Activated T-cell treated with anti-CD3 and anti-CD28 coated beads, Interleukin-2, amount 50 U/mL, for 72 hours (primary cell): Measurements from ENCODE around the gene CARD11. TPM values are rescaled to one million over a fixed set of nuclear protein-coding genes. Genes with fewer than 3 reads are reported as not detected.
A peak's percentile ranks its signal among the peaks of the same experiment; 100 is the strongest.

Experiments used
- ATAC-seq, 2 donors: fragments of 150-1000 bp; cut with Tn5 transposase; replicated peaks in 1 of 2; 2 replicates each; pipeline ENCODE4 v1.10.0; 2021; ENCODE audit warnings: moderate library complexity in 2 of 2, mild to moderate bottlenecking in 1 of 2
- DNase-seq, 2 donors: peaks; one replicate each; pipeline ENCODE4 v3.0.0; 2021 to 2022; ENCODE audit warnings: mixed read lengths in 1 of 2
- H3K27ac Mint-ChIP-seq: one replicate; pipeline ENCODE4 v1.8.0; 2022; ENCODE audit warnings: mild to moderate bottlenecking, moderate library complexity, mixed read lengths
- H3K27me3 Mint-ChIP-seq: one replicate; pipeline ENCODE4 v1.8.0; 2022; ENCODE audit warnings: low read depth, mixed read lengths
- H3K36me3 Mint-ChIP-seq, 2 donors: one replicate each; pipeline ENCODE4 v1.8.0; 2022; ENCODE audit warnings: mixed read lengths in 2 of 2, mild to moderate bottlenecking in 1 of 2; ENCODE audit not compliant: insufficient read depth in 2 of 2
- H3K4me1 Mint-ChIP-seq: one replicate; pipeline ENCODE4 v1.8.0; 2022; ENCODE audit warnings: low read depth, mixed read lengths
- H3K4me3 Mint-ChIP-seq, 2 donors: one replicate each; pipeline ENCODE4 v1.8.0; 2022; ENCODE audit warnings: mild to moderate bottlenecking in 2 of 2, mixed read lengths in 2 of 2, moderate library complexity in 2 of 2
- H3K9me3 Mint-ChIP-seq, 2 donors: one replicate each; pipeline ENCODE4 v1.8.0; 2022; ENCODE audit warnings: mixed read lengths in 2 of 2
- total RNA-seq, 2 donors: library from RNA; stranded (reverse); gene quantifications; one replicate each; pipeline ENCODE4 v1.2.3, GENCODE V29; 2022

Gene CARD11
- total RNA-seq, 2 donors from 2014 or later: 101 to 114 TPM

DNA sequence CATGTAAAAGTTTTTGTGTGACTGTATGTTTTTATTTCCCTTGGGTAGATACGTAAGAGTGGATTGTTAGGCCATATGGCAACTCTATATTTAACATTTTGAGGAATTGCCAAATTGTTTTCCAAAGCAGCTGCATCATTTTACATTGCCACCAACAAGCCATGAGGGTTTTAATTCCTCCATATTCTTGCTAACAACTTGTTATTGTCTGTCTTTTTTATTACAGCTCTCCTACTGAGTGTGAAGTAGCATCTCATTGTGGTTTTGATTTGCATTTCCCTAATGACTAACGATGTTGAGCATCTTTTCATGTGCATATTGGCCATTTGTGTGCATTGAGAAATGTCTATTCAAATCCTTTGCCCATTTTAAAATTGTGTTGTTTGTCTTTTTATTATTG is 94.9 kb downstream of the CARD11 start:
- Mint-ChIP-seq H3K27me3 (no peaks in the 10 kb centered on the region), H3K27ac (peak overlapping the region; percentile 62), H3K36me3 (peaks cover 22 to 57% of the 10 kb centered on the region in 2 donors), H3K9me3 (peaks cover 3 to 8% of the 10 kb centered on the region in 2 donors), H3K4me1 (peaks cover 36% of the 10 kb centered on the region), H3K4me3 (no peak overlapping the region)
- DNase-seq (no peak), ATAC-seq (no peak)

- H3K27me3 Mint-ChIP-seq: no peaks in the 10 kb centered on the region
- peaks cover 28% of the 10 kb centered on the region for H3K4me1 Mint-ChIP-seq
- H3K4me3 Mint-ChIP-seq: no peak overlapping the region
- peaks cover 3 to 8% of the 10 kb centered on the region in 2 donors for H3K9me3 Mint-ChIP-seq
- no peak overlapping the region for H3K27ac Mint-ChIP-seq
- DNase-seq (no peak), ATAC-seq (no peak)
- peaks cover 26 to 53% of the 10 kb centered on the region in 2 donors for H3K36me3 Mint-ChIP-seq
These were observed 96.4 kb downstream of the CARD11 start for GRCh38 chr7:2947058-2947780.

DNA sequence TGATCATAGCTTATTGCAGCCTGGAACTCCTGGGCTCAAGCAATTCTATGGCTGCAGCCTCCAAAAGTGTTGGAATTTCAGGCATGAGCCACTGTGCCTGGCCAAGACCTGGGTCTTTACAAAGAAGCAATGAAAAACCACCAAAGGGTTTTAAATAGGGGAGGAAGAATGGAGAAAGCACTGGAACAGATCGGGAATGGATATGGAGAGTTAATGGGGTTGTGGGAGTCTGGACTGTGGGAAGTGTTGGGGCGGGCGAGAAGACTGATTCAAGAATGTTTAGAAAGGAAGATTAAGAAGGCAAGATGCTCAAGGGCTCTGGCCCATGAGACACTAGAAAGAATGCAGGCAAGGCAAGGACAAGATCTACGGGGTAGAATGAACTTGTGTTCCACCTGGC is 98.5 kb downstream of the CARD11 start:
- no peak for ATAC-seq
- Mint-ChIP-seq H3K27me3 (no peaks in the 10 kb centered on the region), H3K36me3 (peaks cover 20 to 38% of the 10 kb centered on the region in 2 donors), H3K4me1 (peaks cover 7% of the 10 kb centered on the region), H3K9me3 (no peaks in the 10 kb centered on the region), H3K27ac (no peak overlapping the region), H3K4me3 (no peak overlapping the region)
- DNase-seq: no peak

DNA sequence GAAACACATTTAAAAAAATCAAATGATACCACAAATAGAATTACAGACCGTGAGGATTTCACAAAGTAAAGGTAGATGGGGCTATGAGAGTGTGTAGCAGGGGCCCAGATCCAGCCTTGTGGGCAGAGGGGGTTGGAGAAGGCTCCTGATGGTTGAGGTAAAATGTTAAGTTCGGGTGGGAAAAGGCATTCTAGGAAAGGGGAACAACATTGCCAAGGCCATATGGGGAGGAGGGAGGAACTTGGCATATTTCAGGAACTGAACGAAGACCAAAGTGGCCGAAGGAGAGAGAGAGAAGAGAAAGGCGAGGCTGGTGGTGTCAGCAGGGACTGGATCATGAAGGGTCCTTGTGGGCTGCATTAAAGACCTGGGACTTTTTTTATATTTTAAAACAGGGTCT is 98.9 kb downstream of the CARD11 start:
- ATAC-seq (no peak), DNase-seq (no peak)
- Mint-ChIP-seq H3K4me1 (peaks cover 6% of the 10 kb centered on the region), H3K9me3 (no peaks in the 10 kb centered on the region), H3K36me3 (peaks cover 20 to 36% of the 10 kb centered on the region in 2 donors), H3K27ac (no peak overlapping the region), H3K27me3 (no peaks in the 10 kb centered on the region), H3K4me3 (no peak overlapping the region)

- DNase-seq (no peak), ATAC-seq (no peak)
- Mint-ChIP-seq H3K9me3 (no peaks in the 10 kb centered on the region), H3K27ac (no peak overlapping the region), H3K36me3 (peaks cover 22 to 32% of the 10 kb centered on the region in 2 donors), H3K4me1 (peaks cover 8% of the 10 kb centered on the region), H3K4me3 (no peak overlapping the region), H3K27me3 (no peaks in the 10 kb centered on the region)
These were observed 99.6 kb downstream of the CARD11 start for GRCh38 chr7:2943851-2944601.

- H3K4me1 Mint-ChIP-seq: peaks cover 5% of the 10 kb centered on the region
- H3K4me3 Mint-ChIP-seq: no peak overlapping the region
- DNase-seq (no peak), ATAC-seq (no peak)
- peaks cover 20 to 34% of the 10 kb centered on the region in 2 donors for H3K36me3 Mint-ChIP-seq
- H3K9me3 Mint-ChIP-seq: no peaks in the 10 kb centered on the region
- no peak overlapping the region for H3K27ac Mint-ChIP-seq
- no peaks in the 10 kb centered on the region for H3K27me3 Mint-ChIP-seq
These were observed 102.3 kb downstream of the CARD11 start for GRCh38 chr7:2941216-2941859.

DNA sequence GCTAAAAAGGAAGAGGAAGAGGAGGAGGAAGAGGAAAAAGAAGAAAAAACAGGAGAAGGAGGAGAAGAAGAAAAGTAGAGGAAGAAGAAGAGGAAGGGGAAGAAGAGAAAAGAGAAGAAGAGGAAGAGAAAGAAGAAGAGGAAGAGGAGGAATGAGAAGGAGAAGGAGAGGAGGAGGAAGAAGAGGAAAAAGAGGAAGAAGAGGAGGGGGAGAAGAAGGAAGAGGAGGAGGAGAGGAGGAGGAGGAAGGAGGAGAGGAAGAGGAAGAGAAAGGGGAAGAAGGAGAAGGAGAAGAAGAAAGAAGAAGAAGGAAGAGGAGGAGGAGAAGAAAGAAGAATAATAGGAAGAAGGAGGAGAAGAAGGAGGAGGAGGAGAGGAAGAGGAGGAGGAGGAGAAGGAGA is 103.2 kb downstream of the CARD11 start:
- Mint-ChIP-seq H3K27me3 (no peaks in the 10 kb centered on the region), H3K4me3 (no peak overlapping the region), H3K27ac (peak overlapping the region; percentile 3), H3K4me1 (peaks cover 5% of the 10 kb centered on the region), H3K9me3 (no peaks in the 10 kb centered on the region), H3K36me3 (peaks cover 18 to 34% of the 10 kb centered on the region in 2 donors)
- DNase-seq: no peak
- ATAC-seq: no peak

DNA sequence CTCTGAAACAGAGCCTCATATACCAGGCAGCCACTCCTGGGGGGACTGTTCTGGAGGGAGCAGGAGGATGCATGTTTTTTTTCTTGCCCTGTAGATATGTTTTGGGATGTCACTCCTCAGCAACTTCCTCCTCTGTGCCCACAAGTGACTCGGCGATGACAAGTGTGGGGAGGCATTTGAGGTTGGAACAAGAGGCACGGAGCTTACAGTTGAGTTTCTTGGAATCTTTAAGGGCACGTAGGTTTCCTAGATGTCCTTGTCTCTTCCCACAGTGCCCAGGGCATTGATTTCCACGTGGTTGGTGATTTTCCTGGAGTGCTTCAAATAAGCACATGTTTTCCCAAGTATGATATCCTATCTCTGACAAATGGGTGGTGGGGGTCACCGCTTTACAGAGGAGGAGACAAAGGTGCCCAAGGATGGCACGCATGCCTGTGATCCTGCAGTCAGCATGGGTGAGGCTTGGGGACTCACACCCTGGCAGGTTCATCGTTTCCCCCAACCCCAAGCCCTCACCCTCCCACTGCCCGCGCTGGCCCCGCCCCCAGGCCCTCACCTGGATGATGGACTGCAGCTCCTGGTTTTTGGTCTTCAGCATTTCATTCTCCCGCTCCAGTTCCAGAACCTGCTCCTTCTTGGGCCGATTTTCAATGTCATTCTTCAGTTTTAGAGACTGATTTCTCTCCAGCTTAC is 104.3 kb downstream of the CARD11 start:
- DNase-seq: no peak
- H3K4me1 Mint-ChIP-seq: peaks cover 11% of the 10 kb centered on the region
- peak overlapping the region; percentile 54 for H3K27ac Mint-ChIP-seq
- no peaks in the 10 kb centered on the region for H3K9me3 Mint-ChIP-seq
- no peak for ATAC-seq
- no peaks in the 10 kb centered on the region for H3K27me3 Mint-ChIP-seq
- H3K4me3 Mint-ChIP-seq: no peak overlapping the region
- peaks cover 15 to 23% of the 10 kb centered on the region in 2 donors for H3K36me3 Mint-ChIP-seq

- H3K27me3 Mint-ChIP-seq: no peaks in the 10 kb centered on the region
- H3K36me3 Mint-ChIP-seq: peaks cover 16 to 24% of the 10 kb centered on the region in 2 donors
- ATAC-seq (no peak), DNase-seq (no peak)
- H3K4me1 Mint-ChIP-seq: peaks cover 18% of the 10 kb centered on the region
- no peak overlapping the region for H3K4me3 Mint-ChIP-seq
- no peak overlapping the region for H3K27ac Mint-ChIP-seq
- no peaks in the 10 kb centered on the region for H3K9me3 Mint-ChIP-seq
These were observed 105.0 kb downstream of the CARD11 start for GRCh38 chr7:2938514-2939192.

GRCh38 chr7:2937701-2938513 is 105.8 kb downstream of the CARD11 start:
- Mint-ChIP-seq H3K4me1 (peaks cover 21% of the 10 kb centered on the region), H3K36me3 (peaks cover 18 to 25% of the 10 kb centered on the region in 2 donors), H3K9me3 (no peaks in the 10 kb centered on the region), H3K27ac (no peak overlapping the region), H3K27me3 (no peaks in the 10 kb centered on the region), H3K4me3 (no peak overlapping the region)
- DNase-seq: no peak
- ATAC-seq: no peak

- Mint-ChIP-seq H3K4me1 (peaks cover 21% of the 10 kb centered on the region), H3K4me3 (no peak overlapping the region), H3K27ac (no peak overlapping the region), H3K9me3 (no peaks in the 10 kb centered on the region), H3K36me3 (peaks cover 14 to 21% of the 10 kb centered on the region in 2 donors), H3K27me3 (no peaks in the 10 kb centered on the region)
- no peak for ATAC-seq
- DNase-seq: no peak
These were observed 106.6 kb downstream of the CARD11 start for GRCh38 chr7:2936891-2937580.
